NCI-H1105 treated with DMSO at 0.1 percent for 48 hours (cell line): ENCODE data around the gene CAMK2G.
"Not testable (repeated sequence)": the region's sequence is repeated elsewhere in the genome, so short reads cannot be mapped to it uniquely, and the experiment has no call there.

ENCODE experiments used
- DNase-seq: peaks from one replicate; lab custom pipeline; 2025; lab: John Stamatoyannopoulos, UW

The CAMK2G gene

DNA sequence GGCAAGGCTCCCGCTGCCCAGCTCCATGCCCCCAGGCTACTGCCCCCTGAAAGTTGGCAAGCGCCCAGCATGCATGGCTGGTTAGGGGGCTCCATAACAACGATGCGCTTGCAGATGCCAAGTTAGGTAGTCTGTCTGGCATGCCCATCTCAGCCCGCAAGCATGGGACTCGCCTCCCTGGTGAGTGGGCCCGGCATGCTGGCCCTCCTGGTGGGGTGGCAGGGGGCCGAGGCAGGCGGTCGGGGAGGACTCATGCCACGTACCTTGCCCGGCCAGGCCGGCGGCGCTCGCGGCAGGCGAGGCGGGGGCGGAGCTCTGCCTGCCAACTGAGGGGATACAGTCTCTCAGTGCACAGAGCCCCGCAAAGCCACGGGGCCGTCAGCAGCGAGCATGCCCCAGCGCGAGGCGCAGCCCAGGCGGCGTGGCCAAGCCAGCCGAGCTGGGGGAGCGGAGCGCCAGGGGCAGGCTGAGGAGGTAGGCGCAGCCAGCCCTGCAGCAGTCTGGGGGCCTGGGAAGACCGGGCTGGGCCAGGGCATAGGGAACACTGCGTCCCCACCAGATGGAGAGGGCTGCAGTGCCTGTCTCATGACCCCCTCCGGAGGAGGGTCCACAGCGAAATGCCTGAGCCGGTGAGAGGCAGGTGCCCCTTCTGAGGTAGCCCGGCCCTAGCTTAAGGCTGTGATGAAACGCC, 34.9 kb downstream of the CAMK2G start:
- no peak for DNase-seq

DNA sequence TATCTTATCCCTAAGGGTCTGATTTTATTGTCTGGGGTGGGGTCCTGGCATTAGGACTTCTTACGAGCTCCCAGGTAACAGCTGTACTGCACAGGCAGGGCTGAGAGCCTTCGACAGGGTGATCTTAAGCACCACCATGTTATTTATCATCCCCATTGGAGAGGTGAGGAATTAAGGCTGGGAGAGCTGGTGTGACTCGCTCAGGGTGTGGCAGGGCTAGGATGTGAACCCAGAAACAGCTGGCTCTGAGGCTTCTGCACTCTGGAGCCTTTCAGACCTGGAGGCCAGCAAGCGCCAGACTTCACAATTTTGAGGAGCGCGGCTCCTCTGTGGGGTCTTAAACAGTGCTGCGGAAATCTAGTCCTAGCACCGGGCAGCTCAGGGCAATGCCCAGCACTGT, 35.5 kb downstream of the CAMK2G start:
- DNase-seq: no peak

DNA sequence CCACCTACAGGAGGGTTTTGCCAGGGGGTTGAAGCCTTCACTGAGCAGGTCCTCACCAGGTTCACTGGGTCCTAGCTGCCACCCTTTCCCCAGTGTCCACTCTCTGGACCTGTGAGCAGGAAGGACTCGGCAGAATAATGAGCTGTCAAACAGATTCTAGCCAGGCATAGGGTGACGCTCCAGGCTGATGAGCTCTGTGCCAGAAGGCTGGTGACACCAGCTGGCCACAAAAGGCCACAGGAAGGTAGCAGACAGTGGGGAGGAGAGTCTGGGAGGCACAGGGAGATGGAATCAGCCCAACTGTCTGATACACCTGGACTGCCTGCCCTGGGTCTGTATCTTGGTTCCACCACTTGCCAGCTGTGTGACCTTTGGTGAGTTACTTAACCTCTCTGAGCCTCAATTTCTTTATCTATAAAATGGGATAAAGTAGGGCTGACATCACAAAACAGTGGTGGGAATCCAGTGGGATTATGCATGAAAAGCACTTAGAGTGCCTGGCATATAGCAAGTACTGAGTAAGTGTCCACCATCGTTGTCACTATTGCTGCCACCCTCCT, 36.3 kb downstream of the CAMK2G start:
- no peak for DNase-seq

GRCh38 chr10:73837072-73837471, 37.3 kb downstream of the CAMK2G start:
- DNase-seq: no peak

GRCh38 chr10:73836427-73836980, 37.9 kb downstream of the CAMK2G start:
- no peak for DNase-seq

GRCh38 chr10:73829090-73829489, 45.3 kb downstream of the CAMK2G start:
- DNase-seq: not testable (repeated sequence)

DNA sequence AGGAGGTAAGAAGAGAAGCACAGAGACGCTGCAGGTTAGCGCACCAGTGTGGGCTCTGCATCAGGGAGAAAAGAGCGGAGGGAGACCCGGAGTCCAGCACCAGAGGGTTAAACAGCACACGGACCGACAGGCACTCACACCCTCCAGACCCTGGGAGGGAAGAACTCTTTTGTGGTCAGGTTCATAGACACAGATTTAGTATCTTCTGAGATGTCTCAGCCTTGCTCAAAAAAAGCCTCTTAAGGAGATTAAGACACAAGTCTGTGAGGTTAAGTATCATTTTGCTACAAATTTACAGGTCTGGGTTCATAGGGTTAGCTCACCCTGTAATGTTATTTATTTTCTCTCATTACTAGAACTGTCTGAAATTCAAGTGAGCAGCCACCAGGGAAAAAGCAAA, 46.2 kb downstream of the CAMK2G start:
- DNase-seq: no peak

DNA sequence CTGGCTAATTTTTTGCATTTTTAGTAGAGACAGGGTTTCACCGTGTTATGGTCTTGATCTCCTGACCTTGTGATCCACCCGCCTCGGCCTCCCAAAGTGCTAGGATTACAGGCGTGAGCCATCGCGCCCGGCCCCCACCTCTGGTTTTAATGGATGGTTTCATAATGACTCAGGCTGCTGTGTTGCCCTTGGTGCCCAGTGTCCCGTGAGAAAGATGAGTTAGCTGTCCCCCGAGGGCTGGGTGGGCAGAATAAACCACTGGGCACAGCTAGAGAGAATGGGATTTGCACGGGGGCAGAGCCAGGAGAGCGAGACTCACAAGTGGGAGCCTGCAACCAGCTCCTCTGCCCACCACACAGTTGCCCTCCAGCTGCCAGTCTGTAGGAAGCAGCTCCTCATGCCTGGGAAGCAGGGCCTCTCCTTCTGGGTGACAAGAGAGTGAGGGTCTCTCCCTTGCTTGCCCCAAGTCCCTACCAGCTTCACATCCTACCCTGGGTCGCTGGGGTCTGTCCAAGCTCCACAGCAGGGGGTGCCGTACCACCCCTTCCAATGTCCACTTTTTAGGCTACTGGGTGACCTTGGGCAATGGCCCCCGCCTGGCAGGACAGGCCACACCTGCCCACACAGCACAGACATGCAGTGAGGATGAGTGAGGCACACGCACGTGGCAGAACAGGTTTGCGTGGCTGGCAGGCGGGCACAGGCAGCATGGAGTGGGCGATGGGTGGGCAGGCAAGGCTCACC, 46.8 kb downstream of the CAMK2G start:
- no peak for DNase-seq

DNA sequence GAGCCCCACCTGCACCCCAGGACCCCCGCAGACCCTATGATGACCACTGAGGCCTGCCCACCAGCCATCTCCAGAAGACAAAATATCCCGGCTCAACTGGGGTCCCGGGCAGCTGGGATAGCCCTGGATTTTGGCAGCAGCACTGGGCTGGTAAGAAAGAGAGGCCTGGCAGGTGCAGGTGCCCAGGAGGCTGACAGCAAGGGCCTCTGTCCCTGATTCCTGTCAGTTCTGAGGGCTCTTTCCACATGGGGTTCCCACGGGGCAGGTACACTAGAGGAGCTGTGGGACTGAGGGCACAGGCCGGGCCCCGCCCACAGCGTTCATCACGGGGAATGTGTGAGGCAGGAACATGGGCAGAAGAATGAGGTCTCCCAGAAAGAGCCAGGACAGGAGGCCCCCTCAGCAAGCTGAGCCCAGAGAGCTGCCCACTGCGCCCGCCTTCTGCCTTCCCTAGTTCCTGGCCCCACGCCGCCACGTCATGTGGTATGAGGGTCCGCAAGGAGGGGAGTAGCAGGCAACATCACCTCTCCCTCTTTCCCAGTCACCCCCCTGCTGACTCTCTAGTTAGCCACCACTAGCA, 50.1 kb downstream of the CAMK2G start:
- no peak for DNase-seq

DNA sequence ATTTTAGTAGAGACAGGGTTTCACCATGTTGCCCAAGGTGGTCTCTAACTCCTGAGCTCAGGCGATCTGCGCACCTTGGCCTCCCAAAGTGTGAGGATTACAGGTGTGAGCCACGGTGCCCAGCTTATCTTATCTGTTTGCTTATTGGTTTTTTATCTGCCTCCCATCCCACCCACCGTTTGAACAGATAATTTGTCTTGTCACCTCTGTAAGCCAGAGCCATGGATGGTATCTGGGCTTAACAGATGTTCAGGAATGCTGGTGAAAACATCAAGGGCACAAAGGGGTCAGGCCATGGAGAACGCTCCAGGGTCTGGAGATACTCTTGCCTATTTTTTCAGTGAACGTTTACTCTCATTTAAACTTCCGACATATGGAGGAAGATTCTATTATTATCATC, 51.0 kb downstream of the CAMK2G start:
- DNase-seq: no peak

DNA sequence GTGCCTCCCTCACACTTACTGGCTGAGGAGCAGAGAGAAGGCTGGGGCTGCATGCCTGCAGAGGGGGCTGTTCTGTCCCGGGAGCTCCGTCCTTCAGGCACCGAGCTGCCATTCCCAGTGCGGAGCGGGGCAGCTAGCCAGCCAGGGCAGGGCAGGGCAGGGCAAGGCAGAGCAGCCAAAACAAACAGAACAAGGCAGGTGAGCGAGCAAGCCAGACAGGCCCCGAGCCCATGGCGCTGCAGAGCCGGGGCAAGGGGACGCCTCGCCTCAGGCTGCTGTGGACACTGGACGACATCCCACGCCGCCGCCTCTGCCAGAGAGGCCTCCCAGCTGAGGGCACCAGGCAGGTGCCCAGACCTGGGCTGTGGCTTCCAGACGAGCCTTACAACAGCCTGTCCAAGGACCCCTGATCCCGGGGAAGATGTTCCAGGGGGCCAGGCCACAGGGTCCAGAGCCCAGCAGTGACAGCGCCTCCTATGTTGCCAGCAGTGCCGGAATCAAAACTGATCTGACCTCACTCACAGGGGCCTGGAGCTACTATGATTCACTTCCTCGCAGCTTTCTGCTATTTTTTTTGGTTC, 54.8 kb downstream of the CAMK2G start:
- no peak for DNase-seq

DNA sequence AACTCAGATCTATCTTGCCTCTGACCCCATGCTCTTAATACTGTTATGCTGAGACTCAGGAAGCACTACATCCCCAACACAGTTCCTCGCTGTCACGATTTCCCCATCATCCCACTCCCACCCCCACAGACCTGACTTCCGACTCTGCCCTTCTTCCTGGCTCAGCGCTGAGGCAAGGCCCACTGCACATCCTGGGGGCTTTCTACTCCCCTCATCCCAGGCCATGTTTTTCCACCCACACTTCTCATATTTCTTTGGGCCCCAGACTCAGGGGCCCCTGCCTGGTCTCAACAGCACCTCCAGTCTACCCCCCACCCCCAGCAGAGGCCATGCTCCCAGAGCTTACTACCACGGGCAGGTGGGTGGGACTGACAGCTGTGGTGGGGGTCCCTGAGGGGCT, 55.3 kb downstream of the CAMK2G start:
- DNase-seq: no peak

DNA sequence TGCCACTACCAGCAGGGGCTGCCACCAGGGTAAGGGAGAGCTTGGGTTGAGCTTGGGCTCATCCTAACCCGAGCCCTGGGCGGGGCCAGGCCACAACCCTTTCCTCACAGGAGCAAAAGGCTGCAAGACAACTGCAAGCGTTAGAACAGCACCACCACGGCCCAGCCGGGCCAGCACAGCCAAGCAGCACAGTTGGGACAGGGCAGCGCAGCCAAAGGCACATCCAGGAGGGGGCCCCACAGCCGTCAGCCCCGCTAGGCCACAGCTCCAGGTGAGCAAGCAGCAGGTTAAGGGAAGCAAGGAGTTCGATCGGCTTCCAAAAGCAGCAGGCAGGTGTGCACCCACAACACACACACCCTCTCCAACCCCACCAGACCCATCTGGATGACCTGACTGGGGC, 56.0 kb downstream of the CAMK2G start:
- no peak for DNase-seq

- DNase-seq: no peak
Measured at GRCh38 chr10:73817826-73818225, 56.5 kb downstream of the CAMK2G start.

DNA sequence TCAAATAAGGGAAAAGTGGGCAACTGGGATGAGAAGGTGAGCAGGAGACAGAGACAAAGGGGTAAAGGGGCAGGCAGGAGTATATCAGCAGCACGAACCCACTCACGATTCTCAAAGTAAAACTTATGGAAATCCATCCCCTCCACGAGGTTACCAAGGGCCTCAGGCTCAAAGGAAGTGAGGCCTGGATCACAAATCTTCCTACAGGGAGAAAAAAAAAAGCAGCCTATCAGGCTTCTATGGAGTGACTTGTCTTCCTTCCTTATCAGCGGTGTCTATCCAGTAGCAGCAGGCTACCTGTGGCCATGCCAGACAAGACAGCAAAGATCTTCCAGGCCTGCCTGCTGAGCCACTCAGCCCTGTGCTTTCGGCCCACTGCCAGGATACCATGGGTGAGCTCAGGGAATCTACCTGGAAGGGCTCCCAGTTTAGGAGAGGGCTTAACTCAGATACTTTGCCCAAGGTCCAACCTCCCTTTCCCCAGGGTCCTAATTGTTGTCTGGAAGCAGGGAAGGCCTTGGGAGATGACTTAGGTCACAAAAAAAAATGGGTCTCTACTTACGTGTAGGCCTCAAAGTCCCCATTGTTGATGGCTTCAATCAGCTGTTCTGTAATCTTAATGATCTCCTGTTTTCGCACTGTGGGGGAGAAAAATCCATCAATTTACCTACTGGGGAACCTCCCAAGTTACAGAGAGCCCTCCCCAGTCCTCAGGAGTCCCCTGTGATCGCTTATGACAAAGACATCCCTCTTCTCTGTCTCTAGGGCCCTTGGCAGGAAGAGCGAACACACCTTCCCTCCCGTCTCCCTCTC, 57.2 kb downstream of the CAMK2G start:
- no peak for DNase-seq

DNA sequence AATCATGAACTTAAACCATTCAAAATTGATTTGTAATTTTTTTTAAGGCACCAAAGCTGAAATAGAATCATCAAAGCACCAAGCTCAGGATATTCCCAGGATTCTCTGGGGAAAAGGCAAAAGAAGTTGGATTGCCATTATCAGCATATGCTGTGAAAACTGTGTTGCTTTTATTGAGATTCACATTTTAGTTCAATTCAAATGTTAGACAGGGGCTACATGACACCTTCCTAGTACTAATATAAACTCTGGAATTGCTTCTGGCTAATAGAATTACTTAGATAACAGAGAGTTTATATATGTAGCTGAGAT, 58.7 kb downstream of the CAMK2G start:
- DNase-seq: no peak

DNA sequence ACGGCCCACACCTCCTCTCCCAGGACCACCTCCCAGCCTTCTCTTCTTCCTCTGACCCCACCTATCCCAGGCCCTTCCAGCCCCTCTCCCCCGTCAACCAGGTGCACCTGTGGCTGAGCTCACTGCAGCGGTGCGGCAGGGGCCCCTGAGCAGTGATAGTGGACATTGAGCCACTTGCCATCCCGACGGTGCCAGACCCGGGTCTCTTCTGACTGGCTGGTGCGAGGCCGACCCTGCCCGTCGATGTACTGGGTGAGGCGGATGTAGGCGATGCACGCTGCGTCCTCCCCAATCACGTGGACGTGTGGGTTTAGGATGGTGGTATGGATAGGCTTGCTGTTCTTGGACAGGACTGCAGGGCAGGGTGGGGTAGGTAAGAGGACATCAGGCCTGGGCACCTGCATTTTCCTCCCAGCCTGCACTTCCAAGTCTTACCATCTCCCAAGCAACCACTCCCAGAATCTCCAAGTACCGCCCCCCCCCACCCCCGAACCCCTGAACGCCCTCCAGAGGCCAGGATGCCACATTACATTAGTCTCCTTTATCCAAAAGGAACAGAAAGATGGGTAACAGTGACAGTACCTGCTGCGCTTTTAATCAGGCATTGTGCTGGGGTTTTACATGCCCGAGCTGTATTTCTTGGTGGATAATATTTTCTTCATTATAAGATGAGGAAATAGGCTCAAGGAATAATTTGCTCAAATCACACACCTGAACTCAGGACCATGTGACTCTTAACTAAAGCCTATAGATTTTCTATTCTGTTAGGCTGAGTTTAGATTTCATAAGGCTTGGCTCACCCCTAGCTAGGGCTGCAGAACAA, 59.2 kb downstream of the CAMK2G start:
- no peak for DNase-seq

GRCh38 chr10:73814276-73814895, 60.0 kb downstream of the CAMK2G start:
- no peak for DNase-seq

DNA sequence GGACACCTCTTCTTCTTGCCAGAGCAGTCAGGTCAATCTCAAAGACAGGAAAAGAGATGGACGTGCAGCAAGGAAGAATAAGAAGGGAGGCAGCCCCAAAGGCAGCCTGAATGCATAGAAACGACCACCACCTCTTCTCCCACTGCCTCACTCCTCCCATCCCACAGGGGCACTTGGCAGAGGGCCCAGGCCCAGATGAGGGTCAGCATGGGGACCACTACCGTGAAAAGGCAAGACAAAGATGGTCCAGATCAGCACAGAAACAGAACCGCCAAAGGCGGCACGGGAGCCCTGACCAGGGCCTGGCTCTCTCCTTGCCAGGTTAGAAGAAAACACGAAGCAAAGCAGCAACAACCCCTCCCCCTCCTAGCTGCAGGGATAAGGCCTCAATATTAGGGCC, 61.0 kb downstream of the CAMK2G start:
- no peak for DNase-seq

GRCh38 chr10:73812657-73813056, 61.7 kb downstream of the CAMK2G start:
- no peak for DNase-seq
